MM.1S (cell line): ENCODE measurements around the gene OLFML2A.

Experiments used
- DNase-seq: peaks from one replicate; pipeline ENCODE4 v3.0.0-alpha.2; 2015
- H2AFZ ChIP-seq: fragments of 300-600 bp; sonication (generic); 2 replicates; pipeline ENCODE4 v1.6.0; 2016; ENCODE audit warnings: antibody characterized with exemption, low read length
- H3F3A ChIP-seq: fragments of 300-600 bp; sonication (generic); 2 replicates; pipeline ENCODE4 v1.6.1; 2016; ENCODE audit warnings: mild to moderate bottlenecking, antibody characterized with exemption, low read length, moderate library complexity, mixed read lengths; ENCODE audit not compliant: insufficient read depth
- H3K27ac ChIP-seq: fragments of 300-600 bp; sonication (generic); 2 replicates; pipeline ENCODE4 v1.5.1; 2016; ENCODE audit warnings: mild to moderate bottlenecking, low read length
- H3K27me3 ChIP-seq: fragments of 300-600 bp; sonication (generic); replicated peaks from 2 replicates; pipeline ENCODE4 v1.6.0; 2016; ENCODE audit warnings: low read length; ENCODE audit not compliant: insufficient read depth
- H3K36me3 ChIP-seq: fragments of 300-600 bp; sonication (generic); replicated peaks from 2 replicates; pipeline ENCODE4 v1.6.1; 2016; ENCODE audit warnings: mild to moderate bottlenecking, low read length, mixed read lengths; ENCODE audit not compliant: insufficient read depth
- H3K4me1 ChIP-seq: fragments of 300-600 bp; sonication (generic); 2 replicates; pipeline ENCODE4 v1.6.1; 2016; ENCODE audit warnings: low read length, mixed read lengths
- H3K4me2 ChIP-seq: fragments of 300-600 bp; sonication (generic); 2 replicates; pipeline ENCODE4 v1.6.0; 2016; ENCODE audit warnings: low read depth, low read length
- H3K4me3 ChIP-seq: fragments of 300-600 bp; sonication (generic); 2 replicates; pipeline ENCODE4 v1.5.1; 2016; ENCODE audit warnings: low read length, mixed read lengths
- H3K79me2 ChIP-seq: fragments of 300-600 bp; sonication (generic); 2 replicates; pipeline ENCODE4 v1.6.1; 2016; ENCODE audit warnings: mixed run types, low read length, mixed read lengths
- H3K9ac ChIP-seq: fragments of 300-600 bp; sonication (generic); 2 replicates; pipeline ENCODE4 v1.6.1; 2016; ENCODE audit warnings: low read length, mixed read lengths
- H3K9me2 ChIP-seq: fragments of 300-600 bp; sonication (generic); replicated peaks from 2 replicates; pipeline ENCODE4 v1.6.1; 2016; ENCODE audit warnings: mild to moderate bottlenecking, low read length, mixed read lengths; ENCODE audit not compliant: insufficient read depth
- H3K9me3 ChIP-seq: fragments of 300-600 bp; sonication (generic); replicated peaks from 2 replicates; pipeline ENCODE4 v1.6.1; 2016; ENCODE audit warnings: mild to moderate bottlenecking, low read length, mixed read lengths; ENCODE audit not compliant: insufficient read depth
- H4K20me1 ChIP-seq: fragments of 300-600 bp; sonication (generic); 2 replicates; pipeline ENCODE4 v1.6.1; 2016; ENCODE audit warnings: mild to moderate bottlenecking, low read length, moderate library complexity, mixed read lengths; ENCODE audit not compliant: insufficient read depth
- EZH2 ChIP-seq: fragments of 300-600 bp; sonication (generic); optimal IDR thresholded peaks from 2 replicates; pipeline ENCODE3; 2017; ENCODE audit warnings: low read depth, mild to moderate bottlenecking, antibody characterized with exemption, low read length, mixed read lengths
- EZH2phosphoT487 ChIP-seq: fragments of 300-600 bp; sonication (generic); IDR thresholded peaks from 2 replicates; pipeline ENCODE4 v1.6.1; 2018; ENCODE audit warnings: antibody characterized with exemption, low read length
- TF ChIP-seq, protein P1 (sequence below): fragments of 300-600 bp; sonication (generic); IDR thresholded peaks from 2 replicates; pipeline ENCODE4 v1.5.1; 2016; ENCODE audit warnings: antibody characterized with exemption, low read length, mixed read lengths

OLFML2A gene

DNA sequence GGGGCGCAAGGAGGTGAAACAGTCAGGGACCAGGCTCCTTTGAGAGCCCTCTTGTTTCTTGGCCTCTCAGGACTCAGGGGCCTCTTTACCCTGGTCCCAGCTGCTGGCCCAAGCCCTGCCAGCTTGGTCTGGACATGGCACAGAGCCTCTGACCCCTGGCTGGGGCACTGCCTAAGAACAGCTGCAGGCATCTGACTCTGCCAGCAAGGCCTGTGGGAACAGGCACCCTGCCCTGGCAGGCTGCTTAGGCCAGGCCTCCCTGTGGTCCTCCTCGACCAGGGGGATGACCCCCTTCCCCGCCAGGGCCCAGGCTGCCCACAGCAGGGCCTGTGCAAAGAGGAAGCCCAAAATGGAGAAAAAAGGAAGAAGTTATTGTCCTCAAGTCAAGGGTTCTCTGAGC, 25.5 kb downstream of the OLFML2A start:
- no peaks in the 10 kb centered on the region for H4K20me1 ChIP-seq
- H3F3A ChIP-seq, result no peaks in the 10 kb centered on the region
- no peaks in the 10 kb centered on the region for H3K27me3 ChIP-seq
- H3K9me3 ChIP-seq, result no peaks in the 10 kb centered on the region
- no peaks in the 10 kb centered on the region for H3K4me1 ChIP-seq
- no peak overlapping the region for H3K4me3 ChIP-seq
- H2AFZ ChIP-seq, result no peak overlapping the region
- no peaks in the 10 kb centered on the region for H3K36me3 ChIP-seq
- no peaks in the 10 kb centered on the region for H3K79me2 ChIP-seq
- DNase-seq, result no peak
- no peak for TF ChIP-seq EZH2
- TF ChIP-seq, protein P1, sequence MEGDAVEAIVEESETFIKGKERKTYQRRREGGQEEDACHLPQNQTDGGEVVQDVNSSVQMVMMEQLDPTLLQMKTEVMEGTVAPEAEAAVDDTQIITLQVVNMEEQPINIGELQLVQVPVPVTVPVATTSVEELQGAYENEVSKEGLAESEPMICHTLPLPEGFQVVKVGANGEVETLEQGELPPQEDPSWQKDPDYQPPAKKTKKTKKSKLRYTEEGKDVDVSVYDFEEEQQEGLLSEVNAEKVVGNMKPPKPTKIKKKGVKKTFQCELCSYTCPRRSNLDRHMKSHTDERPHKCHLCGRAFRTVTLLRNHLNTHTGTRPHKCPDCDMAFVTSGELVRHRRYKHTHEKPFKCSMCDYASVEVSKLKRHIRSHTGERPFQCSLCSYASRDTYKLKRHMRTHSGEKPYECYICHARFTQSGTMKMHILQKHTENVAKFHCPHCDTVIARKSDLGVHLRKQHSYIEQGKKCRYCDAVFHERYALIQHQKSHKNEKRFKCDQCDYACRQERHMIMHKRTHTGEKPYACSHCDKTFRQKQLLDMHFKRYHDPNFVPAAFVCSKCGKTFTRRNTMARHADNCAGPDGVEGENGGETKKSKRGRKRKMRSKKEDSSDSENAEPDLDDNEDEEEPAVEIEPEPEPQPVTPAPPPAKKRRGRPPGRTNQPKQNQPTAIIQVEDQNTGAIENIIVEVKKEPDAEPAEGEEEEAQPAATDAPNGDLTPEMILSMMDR, result no peak
- no peak for TF ChIP-seq EZH2phosphoT487
- H3K9me2 ChIP-seq, result no peaks in the 10 kb centered on the region
- no peak overlapping the region for H3K4me2 ChIP-seq
- no peak overlapping the region for H3K9ac ChIP-seq
- H3K27ac ChIP-seq, result no peak overlapping the region

DNA sequence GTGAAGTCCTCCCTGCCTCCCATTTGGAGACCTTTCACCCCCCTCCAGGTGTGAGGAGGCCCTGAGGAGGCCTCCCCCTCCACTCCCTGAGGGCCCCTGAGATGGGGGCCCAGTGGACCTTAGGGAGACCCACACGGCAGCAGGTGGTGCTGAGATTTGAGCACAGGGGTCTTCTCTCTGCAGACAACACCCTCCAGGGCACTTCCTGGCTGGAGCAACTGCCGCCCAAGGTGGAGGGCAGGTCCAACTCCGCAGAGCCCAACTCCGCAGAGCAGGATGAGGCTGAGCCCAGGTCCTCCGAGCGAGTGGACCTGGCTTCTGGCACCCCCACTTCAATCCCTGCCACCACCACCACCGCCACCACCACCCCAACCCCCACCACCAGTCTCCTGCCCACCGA, 27.0 kb downstream of the OLFML2A start:
- TF ChIP-seq EZH2, result no peak
- no peak for TF ChIP-seq EZH2phosphoT487
- TF ChIP-seq, protein P1, result no peak
- no peaks in the 10 kb centered on the region for H3K36me3 ChIP-seq
- H3K4me2 ChIP-seq, result no peak overlapping the region
- no peaks in the 10 kb centered on the region for H3K9me3 ChIP-seq
- no peaks in the 10 kb centered on the region for H3F3A ChIP-seq
- no peak overlapping the region for H3K27ac ChIP-seq
- H3K27me3 ChIP-seq, result no peaks in the 10 kb centered on the region
- H3K9ac ChIP-seq, result no peak overlapping the region
- H3K9me2 ChIP-seq, result no peaks in the 10 kb centered on the region
- no peak overlapping the region for H3K4me3 ChIP-seq
- H3K79me2 ChIP-seq, result no peaks in the 10 kb centered on the region
- no peaks in the 10 kb centered on the region for H4K20me1 ChIP-seq
- no peak overlapping the region for H2AFZ ChIP-seq
- H3K4me1 ChIP-seq, result no peaks in the 10 kb centered on the region
- no peak for DNase-seq

DNA sequence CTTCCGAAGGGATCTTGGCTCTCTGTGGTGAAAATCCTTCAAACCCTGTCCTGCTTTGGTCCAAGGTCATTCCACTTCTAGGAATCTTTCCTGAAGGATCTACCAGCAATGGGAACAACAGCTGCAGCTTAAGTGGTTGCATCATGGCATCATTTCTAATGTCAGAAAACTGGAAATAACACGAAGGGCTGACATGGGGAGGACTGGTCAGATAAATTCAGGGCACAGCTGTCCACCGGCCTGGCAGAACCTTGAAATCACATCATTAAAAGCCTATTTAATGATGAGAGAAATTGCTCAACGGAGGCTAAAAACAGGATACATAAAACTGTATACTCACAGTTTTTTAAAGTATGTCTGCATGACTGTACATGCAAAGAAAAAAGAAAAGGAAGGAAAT, 28.3 kb downstream of the OLFML2A start:
- Histone ChIP-seq H3K4me3 (no peak overlapping the region), H3K27me3 (no peaks in the 10 kb centered on the region), H4K20me1 (no peaks in the 10 kb centered on the region), H3K9me2 (no peaks in the 10 kb centered on the region), H3K9ac (no peak overlapping the region), H3K27ac (no peak overlapping the region), H3F3A (no peaks in the 10 kb centered on the region), H3K9me3 (no peaks in the 10 kb centered on the region), H3K36me3 (no peaks in the 10 kb centered on the region), H3K4me2 (no peak overlapping the region), H2AFZ (no peak overlapping the region), H3K79me2 (no peaks in the 10 kb centered on the region), H3K4me1 (no peaks in the 10 kb centered on the region)
- TF ChIP-seq, protein P1, result no peak
- TF ChIP-seq EZH2, result no peak
- no peak for TF ChIP-seq EZH2phosphoT487
- DNase-seq, result no peak
